ENCODE results near the gene OR1L8. TPM values are rescaled to one million over a fixed set of nuclear protein-coding genes. Genes with fewer than 3 reads are reported as not detected.

OR1L8 gene
- total RNA-seq, 2 experiments from 2014 or later, result not detected

Other genes with a start within 250 kb of the OR1L8 start
- gene PTGS1, start 212.4 kb downstream of the OR1L8 start, total RNA-seq, result not detected
- gene OR1J1, start 105.5 kb downstream of the OR1L8 start, total RNA-seq, result not detected
- gene OR1J2, start 72.6 kb downstream of the OR1L8 start, total RNA-seq, result not detected
- gene OR1J4, start 64.2 kb downstream of the OR1L8 start, total RNA-seq, result not detected
- not detected for gene OR1N1, start 56.1 kb downstream of the OR1L8 start, total RNA-seq
- gene OR1N2, start 30.3 kb downstream of the OR1L8 start, total RNA-seq, result not detected
- gene OR1Q1, start 31.4 kb upstream of the OR1L8 start, total RNA-seq, result not detected
- gene OR1B1, start 74.2 kb upstream of the OR1L8 start, total RNA-seq, result not detected
- not detected for gene OR1L1, start 78.3 kb upstream of the OR1L8 start, total RNA-seq
- not detected for gene OR1L3, start 91.7 kb upstream of the OR1L8 start, total RNA-seq
- not detected for gene OR1L4, start 140.6 kb upstream of the OR1L8 start, total RNA-seq
- gene OR1L6, start 158.9 kb upstream of the OR1L8 start, total RNA-seq, result not detected
- gene OR5C1, start 205.5 kb upstream of the OR1L8 start, total RNA-seq, result not detected
- gene OR1K1, start 216.7 kb upstream of the OR1L8 start, total RNA-seq, result not detected
- gene PDCL, start 245.2 kb upstream of the OR1L8 start, total RNA-seq, result 10 to 100 TPM; 19.5 to 19.6 TPM

All from activated naive CD4-positive, alpha-beta T cell treated with anti-CD3 and anti-CD28 coated beads for 36 hours (primary cell).